C1 segment of cervical spinal cord (tissue), 14 donors: ENCODE measurements around the gene ARHGAP18.
A peak's percentile ranks its signal among the peaks of the same experiment; 100 is the strongest.
"Not testable (repeated sequence)": the region's sequence is repeated elsewhere in the genome, so short reads cannot be mapped to it uniquely, and the experiment has no call there.

Experiments
- DNase-seq, 14 donors: peaks; one replicate each; lab custom pipeline; 2025; lab: John Stamatoyannopoulos, UW

Gene ARHGAP18

DNA sequence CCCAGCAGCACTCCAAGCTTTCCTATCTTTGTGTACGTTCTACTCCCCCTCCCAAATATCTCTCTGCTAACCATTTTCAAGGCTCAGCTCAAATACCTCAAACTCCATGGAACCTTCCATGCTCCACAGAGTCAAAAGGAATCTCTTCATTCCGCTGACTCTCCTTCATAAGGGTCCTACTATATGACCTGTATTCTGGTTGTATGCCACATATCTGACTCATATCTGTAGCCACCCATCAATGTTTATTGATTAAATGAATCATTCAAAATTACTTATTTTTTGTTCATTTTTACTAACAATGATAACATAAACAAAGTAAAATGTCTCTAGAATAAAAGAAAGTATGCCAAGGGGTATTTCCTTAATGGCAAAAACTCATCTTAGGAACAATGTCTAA lies 123.2 kb downstream of the ARHGAP18 start:
- DNase-seq, result no peak

DNA sequence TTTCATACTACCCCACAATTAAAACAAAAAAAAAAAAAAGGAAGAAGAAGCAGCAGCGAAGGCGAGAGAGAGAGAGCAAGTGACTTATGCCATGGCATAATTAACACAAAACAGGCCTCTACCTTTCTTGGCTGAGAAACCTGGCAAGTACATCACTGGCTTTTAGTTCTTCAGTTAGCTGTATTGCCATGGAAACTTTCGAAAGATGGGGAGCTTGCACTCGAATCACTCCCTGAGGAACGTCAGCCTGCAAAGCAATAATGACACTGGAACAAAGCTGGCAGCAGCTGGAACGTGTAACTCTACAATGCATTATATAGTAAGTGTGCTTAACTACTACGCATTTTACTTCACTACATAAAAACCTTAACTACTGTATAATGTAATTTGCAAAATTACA lies 126.1 kb downstream of the ARHGAP18 start:
- DNase-seq, result no peak

DNA sequence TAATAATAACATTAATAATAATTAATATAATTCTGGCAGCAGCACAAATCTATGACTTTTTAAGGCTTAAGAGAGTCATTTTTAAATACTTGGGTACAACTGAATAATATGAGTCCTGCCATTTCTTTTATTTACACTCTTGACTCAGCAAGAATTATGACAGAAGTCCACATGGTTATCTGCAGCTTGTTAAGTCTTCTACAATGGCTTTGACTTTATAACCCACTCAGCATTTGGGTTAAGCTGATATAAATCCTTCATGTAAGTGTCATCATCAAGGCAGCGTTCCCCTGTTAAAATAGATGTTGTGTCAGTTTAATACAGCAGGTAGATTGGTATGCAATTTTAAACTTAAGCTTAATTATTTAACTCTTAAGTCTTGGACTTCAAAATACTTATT lies 131.7 kb downstream of the ARHGAP18 start:
- no peak for DNase-seq

DNA sequence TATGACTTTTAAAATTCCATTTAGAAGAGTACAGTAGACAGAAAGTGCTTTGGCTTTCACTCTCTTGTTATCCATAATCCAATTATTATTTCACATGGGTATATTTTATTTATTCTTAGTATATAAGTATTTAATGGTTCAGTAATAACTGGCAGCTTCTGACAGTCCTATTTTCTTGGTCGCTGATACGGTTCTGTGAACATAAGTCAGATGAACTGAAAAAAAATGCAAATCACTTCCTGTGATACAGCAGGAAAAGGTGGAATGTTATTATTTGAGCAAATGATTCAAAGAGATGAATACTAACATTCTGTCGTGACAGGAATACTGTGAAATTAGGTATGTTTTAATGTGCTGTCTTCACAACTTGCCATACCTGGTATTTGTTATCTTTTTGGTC lies 132.3 kb downstream of the ARHGAP18 start:
- DNase-seq, result no peak

DNA sequence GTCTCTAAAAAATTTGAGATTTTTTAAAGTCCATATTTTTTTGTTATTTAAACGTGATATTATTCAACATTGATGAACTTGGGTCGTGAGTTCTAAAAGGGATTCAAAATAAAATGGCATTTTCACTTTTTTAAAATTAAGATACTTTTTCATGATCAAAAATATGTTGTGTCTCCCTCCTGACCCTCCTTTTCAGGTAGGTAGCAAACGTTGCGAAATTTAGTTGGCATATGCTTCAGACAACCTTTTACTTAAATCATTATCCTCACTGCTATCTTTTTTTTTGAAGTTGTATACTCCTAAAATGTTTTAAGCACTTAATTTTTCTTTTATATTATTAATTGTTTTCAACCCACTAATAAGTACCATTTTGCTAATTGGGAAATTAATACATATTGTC lies 133.5 kb downstream of the ARHGAP18 start:
- no peak for DNase-seq

DNA sequence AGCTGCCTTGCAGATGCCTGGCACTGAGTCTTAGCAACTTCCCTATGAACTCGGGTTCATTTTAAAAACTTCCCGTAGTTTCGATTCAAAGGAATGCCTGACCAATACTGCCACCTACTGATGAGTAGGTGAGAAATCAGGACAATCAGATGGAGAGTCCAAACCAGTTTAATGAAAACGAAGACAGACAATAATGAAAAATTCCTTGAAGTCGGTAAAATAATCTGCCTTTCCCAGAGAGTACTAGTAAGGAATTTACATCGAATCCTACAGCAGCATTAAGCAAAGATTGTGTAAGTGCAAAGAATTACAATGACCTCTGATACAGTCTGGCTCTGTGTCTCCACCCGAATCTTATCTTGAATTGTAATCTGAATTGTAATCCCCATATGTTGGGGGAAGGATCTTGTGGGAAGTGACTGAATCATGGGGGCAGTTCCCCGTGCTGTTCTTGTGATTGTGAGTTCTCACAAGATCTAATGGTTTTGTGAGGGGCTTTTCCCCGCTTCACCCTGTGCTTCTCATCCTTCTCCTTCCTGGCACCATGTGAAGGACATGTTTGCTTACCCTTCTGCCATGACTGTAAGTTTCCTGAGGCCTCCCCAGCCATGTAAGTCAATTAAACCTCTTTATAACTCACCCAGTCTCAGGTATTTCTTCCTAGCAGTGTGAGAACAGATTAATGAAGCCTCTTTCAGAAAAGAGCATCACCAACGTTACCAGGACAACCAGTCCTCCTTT lies 134.4 kb downstream of the ARHGAP18 start:
- peak in 1 of 14 donors; percentile 24 for DNase-seq

DNA sequence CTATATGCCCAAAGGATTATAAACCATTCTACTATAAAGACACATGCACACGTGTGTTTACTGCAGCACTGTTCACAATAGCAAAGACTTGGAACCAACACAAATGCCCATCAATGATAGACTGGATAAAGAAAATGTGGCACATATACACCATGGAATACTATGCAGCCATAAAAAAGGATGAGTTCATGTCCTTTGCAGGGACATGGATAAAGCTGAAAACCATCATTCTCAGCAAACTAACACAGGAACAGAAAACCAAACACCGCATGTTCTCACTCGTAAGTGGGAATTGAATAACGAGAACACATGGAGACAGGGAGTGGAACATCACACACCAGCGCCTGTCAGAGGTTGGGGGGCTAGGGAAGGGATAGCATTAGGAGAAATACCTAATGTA lies 135.4 kb downstream of the ARHGAP18 start:
- not testable (repeated sequence) for DNase-seq

DNA sequence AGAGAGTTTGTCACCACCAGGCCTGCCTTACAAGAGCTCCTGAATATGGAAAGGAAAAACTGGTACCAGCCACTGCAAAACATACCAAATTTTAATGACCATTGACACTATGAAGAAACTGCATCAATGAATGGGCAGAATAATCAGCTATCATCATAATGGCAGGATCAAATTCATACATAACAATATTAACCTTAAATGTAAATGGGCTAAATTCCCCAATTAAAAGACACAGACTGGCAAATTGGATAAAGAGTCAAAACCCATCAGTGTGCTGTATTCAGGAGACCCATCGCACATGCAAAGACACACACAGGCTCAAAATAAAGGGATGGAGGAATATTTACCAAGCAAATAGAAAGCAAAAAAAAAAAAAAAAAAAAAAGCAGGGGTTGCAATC lies 139.0 kb downstream of the ARHGAP18 start:
- DNase-seq, result not testable (repeated sequence)

DNA sequence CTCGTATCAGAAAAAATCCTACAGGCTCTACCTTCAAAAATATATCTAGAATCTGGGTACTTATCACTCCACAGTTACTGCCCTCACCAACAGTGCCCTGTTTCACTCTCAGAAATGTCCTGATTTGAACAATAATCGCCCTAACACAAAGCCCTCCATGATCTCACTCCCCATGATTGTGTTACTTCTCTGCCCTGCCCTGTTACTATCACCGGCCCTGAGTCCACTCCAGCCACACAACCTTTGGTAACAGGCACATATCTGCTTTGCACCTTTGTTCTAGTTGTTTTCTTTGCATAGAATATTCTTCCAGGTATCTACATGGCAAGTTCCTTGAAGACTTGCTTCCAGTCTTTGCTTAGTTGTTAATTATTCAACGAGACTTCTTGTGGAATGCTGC lies 142.0 kb downstream of the ARHGAP18 start:
- no peak for DNase-seq

DNA sequence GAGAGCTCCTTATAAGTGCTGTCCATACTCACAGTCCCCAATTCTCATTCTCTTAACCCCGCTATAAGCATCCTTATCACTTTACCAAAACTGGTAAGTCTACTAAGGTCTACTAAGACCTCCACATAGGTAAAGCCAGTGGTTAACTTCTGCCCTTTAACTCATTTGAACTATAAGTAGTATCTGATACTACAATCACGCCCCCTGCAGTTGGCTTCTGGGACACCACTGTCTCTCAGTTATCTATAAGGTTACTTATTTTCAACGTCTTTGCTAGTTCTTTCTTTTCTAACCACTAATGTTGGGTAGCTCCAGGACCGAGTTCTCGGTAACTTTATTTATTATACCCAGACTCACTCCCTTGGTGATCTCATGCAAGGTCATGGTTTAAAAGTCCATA lies 142.6 kb downstream of the ARHGAP18 start:
- no peak for DNase-seq

DNA sequence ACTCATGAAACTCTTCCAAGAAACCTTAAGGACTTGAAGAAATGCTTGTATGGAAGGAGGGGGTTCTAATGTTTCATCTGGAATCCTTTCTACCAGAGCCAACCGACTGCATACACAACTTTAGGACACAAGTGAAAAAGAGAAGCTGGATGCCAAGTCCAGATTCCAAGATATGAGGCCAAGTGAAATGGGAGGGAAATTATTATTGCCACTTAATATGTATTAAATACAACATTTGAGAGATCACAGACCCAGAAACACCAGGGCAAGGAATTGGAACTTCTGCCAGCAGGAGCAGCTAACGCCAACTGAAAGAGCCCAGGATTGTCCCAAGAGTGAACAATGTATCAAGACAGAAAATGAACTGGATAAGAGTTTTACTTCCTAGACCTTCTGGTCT lies 144.2 kb downstream of the ARHGAP18 start:
- DNase-seq, result no peak

DNA sequence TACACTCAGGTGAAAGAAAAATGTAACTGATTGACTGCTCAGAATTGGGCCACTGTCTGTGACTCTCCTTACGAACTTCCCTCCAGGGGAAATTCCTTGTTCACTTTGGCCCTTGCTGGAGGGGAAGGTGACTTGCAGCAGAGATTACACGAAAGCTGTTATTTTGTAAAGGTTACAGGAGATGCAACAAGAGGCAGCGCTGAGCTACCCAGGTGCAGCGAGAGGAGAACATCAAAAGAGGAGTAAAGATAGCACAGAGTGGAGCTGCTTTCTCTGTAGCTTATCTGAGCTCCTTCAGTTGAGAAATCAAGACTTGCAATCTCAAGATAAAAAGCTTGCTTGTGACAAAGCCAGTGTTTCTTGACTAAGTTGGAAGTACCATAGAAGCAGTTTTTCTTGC lies 144.6 kb downstream of the ARHGAP18 start:
- no peak for DNase-seq

DNA sequence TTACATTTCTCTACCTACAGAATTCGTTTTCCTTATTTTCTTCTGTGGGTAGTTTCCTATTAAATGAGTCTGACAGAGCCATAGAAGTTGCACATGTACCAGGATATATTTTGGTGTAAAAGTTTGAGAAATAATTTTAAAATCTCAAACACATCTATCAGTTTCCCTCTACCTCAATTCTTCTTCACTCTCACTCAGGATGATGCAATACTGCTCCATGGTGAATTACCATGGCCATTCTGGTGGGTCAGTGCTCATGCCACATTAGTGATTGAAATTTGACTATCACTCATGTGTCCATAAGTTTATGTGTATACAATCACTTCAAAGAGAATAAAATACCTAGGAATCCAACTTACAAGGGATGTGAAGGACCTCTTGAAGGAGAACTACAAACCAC lies 151.7 kb downstream of the ARHGAP18 start:
- DNase-seq, result no peak

DNA sequence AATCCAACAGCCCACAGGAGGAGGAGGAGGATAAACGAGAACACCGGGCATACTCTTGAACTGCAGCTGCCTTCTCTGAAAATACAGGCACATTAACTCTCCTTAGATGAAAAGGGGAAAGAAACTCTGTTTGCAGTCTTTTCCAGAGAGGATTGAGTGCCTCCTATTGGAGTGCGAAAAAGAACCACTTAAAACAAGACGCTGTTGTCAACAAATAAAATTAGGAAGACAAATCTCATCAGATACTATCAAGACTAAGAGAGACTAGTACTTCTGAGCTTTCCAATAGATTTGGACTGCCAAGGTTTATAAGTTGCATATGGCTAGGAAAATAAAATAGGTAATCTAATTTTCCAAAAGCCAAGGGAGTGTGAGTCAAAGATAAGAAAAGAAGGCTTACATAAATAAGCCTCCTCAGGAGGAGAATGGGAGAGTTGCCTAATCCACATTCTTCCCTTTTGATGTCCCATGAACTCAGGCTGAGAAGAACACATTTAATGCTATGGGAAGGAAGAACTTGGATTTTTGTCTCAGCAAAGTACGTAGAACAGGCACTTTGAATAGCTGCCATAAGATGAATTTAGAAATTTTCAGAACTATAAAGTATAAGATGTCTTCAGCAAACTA lies 154.7 kb downstream of the ARHGAP18 start:
- DNase-seq, result no peak

DNA sequence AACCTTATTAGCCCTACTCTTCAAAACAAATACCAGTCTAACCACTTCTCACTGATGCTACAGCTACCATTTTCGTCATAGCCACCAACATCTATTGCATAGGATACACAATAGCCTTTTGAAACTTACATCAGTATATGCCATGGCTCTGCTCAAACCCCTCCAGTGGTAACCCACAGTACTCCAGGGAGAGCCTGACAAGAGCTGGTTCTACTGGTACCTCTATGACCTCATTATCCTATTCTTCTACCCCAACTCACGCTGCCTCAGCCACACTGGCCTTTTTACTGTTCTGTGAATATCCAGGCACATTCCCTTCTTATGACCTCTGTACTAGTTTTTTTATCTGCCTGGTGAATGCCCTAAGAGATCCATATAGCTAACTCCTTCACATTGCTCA lies 157.6 kb downstream of the ARHGAP18 start:
- no peak for DNase-seq

DNA sequence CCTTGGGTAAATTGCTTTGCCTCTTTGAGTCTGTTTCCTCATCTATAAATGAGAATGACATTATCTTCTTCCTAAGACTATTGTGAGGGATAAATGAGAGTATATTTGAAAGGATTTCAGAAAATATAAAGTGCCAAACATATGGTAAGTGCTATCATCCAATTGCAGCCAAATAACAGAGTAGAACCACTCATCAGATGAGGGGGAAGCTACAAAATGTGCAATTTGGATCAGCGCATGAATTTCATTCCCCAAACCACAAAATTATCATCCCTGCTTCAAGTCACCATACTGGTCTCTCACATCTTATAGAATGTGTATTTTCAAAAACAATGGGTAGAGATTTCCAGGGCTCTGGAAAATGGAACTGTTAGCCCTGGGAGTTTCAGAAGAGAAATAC lies 158.5 kb downstream of the ARHGAP18 start:
- DNase-seq, result no peak

DNA sequence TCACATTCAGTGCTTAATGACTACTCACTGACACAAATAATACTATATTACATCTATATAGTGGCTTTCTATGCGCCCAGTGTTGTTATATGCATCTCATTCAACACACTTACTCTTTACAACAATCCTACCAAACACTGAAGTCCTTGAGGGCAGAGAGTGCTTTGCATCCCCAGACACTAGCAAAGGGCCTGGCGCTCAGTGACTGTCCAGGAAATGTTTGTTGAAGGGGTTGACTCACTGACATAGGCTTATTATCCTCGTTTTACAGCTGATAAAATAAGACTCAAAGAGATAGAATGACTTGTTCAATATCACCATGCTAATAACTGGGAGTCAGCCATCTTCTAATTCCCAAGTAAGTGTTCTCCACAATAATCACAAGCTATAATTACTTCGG lies 163.3 kb downstream of the ARHGAP18 start:
- DNase-seq, result no peak

DNA sequence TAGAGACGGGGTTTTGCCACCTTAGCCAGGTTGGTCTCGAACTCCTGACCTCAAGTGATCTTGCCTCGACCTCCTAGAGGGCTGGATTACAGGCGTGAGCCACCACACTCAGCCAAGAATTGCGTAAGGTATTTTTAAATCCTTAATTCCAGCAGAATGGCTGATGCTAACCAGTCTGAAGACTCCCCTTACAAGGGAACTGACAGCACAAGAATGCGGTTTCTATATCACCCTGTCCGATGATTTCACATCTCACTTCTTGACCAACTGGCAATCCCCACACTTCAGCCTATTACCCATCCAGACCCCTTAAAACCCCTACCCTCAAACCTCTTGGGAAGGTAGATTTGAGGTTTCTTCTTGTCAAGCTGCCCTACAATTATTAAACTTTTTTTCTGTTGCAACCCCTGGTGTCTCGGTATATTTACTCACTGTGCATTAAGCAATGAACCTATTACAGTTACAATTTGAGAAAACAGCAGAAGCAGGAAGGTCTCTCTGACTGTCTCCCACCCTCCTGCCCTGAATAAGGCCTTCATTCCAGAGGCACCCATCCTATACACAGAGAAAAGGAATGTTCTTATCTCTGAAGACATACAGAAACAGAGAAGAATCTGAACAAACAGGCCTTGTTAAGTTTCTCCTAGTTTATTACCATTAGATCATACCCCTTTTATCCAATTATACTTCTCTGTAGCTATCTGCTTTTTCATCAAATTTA lies 164.9 kb downstream of the ARHGAP18 start:
- no peak for DNase-seq

DNA sequence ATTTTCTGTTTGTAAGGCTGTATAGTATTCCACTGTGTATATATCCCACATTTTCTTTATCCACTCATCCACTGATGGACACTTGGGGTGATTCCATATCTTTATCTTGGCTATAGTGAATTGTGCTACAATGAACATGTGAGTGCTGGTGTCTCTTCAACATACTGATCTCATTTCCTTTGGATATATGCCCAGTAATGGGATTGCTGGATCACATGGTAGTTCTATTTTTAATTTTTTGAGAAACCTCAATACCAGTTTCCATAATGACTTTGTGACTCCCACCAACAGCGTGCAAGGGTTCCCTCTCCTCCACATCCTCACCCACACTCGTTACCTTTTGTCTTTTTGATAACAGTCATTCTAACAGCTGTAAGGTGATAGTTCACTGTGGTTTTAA lies 166.0 kb downstream of the ARHGAP18 start:
- DNase-seq, result no peak

DNA sequence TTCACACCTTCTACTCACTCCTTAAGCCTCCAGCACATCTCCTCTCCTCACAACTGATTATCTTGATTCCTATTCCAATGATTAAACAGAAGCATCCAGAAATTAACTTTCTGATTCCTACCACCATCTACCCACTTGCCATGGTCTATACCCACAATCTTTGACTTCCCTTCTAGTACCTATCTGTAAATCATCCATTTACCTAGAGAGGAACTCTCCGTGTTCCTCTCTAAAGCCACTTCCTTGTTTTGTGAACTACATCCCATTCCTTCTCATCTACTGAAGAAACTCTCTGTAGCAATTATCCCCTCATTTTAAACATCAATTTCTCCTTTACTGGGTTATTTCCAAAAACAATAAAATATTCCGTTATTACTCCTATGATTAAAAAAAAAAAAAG lies 167.3 kb downstream of the ARHGAP18 start:
- DNase-seq, result no peak

DNA sequence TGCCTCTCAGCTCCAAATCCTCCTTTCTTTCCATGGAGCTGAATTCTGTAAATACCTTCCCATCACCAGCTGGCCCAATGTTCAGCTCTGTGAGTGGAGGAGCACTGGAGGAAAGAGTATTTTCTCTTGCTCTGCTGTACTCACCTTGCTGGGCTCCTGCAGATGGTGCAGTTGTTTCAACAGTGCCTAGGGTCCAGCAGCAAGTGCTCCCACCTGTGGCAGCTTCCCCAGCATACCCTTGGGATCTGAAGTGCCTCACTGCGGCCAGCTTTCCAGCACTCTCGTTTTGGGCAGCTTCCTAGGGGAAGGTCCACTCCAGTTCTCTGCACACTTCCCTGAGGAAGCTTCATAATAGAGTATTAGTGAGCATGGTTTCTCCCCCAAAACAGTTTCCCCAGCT lies 170.9 kb downstream of the ARHGAP18 start:
- no peak for DNase-seq

DNA sequence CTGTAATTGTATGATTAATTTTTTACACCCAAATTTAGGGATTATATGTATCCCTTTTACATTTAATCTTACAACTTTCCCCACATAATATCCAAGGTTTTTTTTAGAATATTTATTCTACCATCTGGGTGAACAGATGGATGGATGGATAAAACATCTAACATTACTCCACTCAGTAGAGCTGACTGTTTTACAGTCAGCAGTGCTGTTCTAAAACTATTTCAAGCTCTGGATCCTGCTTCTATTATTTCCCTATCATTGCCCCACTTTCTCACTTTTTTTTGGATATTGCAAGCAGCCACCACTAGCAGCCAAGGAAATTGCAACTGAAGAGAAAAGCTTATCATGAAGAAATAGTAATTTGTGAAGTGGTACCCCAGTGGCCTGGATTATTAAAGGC lies 173.7 kb downstream of the ARHGAP18 start:
- no peak for DNase-seq

DNA sequence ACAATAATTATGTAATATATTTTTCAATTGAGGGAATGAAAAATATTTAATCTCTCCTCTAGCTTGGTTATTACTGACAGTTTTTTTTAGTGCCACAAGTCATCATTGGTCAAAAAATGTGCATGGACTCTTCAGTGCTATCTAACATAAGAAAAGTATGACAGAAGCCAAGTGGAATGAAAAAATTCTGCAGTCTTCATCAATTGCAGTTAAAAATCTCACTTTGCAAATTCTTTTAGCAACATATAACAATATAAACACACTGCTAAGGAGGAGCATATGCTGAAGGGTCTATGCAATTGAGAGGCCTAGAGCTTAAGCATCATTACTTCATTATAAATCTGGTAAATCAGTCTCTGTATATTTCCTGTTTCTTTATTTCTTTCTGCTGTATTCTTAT lies 175.1 kb downstream of the ARHGAP18 start:
- no peak for DNase-seq
